ENCODE results near the gene GRIA4. TPM values are rescaled to one million over a fixed set of nuclear protein-coding genes. Genes with fewer than 3 reads are reported as not detected.

GRIA4 gene
- total and polyA plus RNA-seq, 2 of the 13 experiments (the other 11 are each of a cell fraction or from before 2014, with no cell fraction given), result not detected

GRCh38 chr11:106021967-106022794 lies 412.3 kb downstream of the GRIA4 start, which contains the start of gene MSANTD4 (continued):
- TF ChIP-seq ZNF513 (CRISPR knock-in tag; conservative IDR thresholded peaks at IDR 0.05), result no peak
- TF ChIP-seq CREBL2 (CRISPR knock-in tag; IDR thresholded peaks at IDR 0.05; ENCODE audit: borderline replicate concordance), result no peak; the same call in 1 of the 2 replicates
- TF ChIP-seq KIAA2018 (CRISPR knock-in tag; IDR thresholded peaks at IDR 0.05; ENCODE audit: borderline replicate concordance), result no peak
- peak; percentile 14; the same call in 1 of the 2 replicates for TF ChIP-seq CBX5 (CRISPR knock-in tag; IDR thresholded peaks at IDR 0.05; ENCODE audit: borderline replicate concordance)
- TF ChIP-seq ZFP91 (CRISPR knock-in tag; IDR thresholded peaks at IDR 0.05; ENCODE audit: borderline replicate concordance), result peak; percentile 49; the same call in 1 of the 2 replicates
- peak; percentile 99 for TF ChIP-seq NR2C2 (CRISPR knock-in tag; IDR thresholded peaks at IDR 0.05; ENCODE audit: borderline replicate concordance)
- TF ChIP-seq CCDC6 (CRISPR knock-in tag; IDR thresholded peaks at IDR 0.05), result no peak
- TF ChIP-seq ZFP36L2 (CRISPR knock-in tag; IDR thresholded peaks at IDR 0.05), result 0 out of 2 replicates have a peak, but pooled peaks have one; percentile 32
- no peak for TF ChIP-seq IKZF5 (CRISPR knock-in tag; IDR thresholded peaks at IDR 0.05)
- TF ChIP-seq RBAK (CRISPR knock-in tag; IDR thresholded peaks at IDR 0.05), result no peak
- TF ChIP-seq MXD1 (CRISPR knock-in tag; IDR thresholded peaks at IDR 0.05), result peak; percentile 68; the same call in 1 of the 2 replicates
- TF ChIP-seq KDM5B (CRISPR knock-in tag; IDR thresholded peaks at IDR 0.05; ENCODE audit: borderline replicate concordance), result peak; percentile 72; the same call in 1 of the 2 replicates
